Duodenal mucosa (tissue), 2 donors: ENCODE data around the gene CBX2.

ENCODE experiments used
- H3K27ac ChIP-seq: one replicate; pipeline ENCODE4 v1.7.0; 2013; ENCODE audit warnings: low read depth, low read length
- H3K27me3 ChIP-seq, 2 donors: one replicate each; pipeline ENCODE4 v1.7.0; 2013; ENCODE audit warnings: low read length in 2 of 2, control low read depth in 1 of 2; ENCODE audit not compliant: insufficient read depth in 2 of 2, control insufficient read depth in 1 of 2
- H3K36me3 ChIP-seq, 2 donors: one replicate each; pipeline ENCODE4 v1.7.0; 2013; ENCODE audit warnings: low read length in 2 of 2, control low read depth in 1 of 2; ENCODE audit not compliant: insufficient read depth in 2 of 2, control insufficient read depth in 1 of 2
- H3K4me1 ChIP-seq, 2 donors: one replicate each; pipeline ENCODE4 v1.7.0; 2013; ENCODE audit warnings: low read length in 2 of 2, control low read depth in 1 of 2; ENCODE audit not compliant: insufficient read depth in 2 of 2, control insufficient read depth in 1 of 2
- H3K4me3 ChIP-seq, 2 donors: one replicate each; pipeline ENCODE4 v1.7.0; 2013; ENCODE audit warnings: low read length in 2 of 2, low read depth in 1 of 2
- H3K9ac ChIP-seq, 2 donors: one replicate each; pipeline ENCODE4 v1.7.0; 2013; ENCODE audit warnings: low read length in 2 of 2, low read depth in 1 of 2
- H3K9me3 ChIP-seq, 2 donors: one replicate each; pipeline ENCODE4 v1.7.0; 2013; ENCODE audit warnings: low read length in 2 of 2, control low read depth in 1 of 2; ENCODE audit not compliant: control insufficient read depth in 1 of 2

Gene CBX2

GRCh38 chr17:79735096-79735495 is 42.9 kb upstream of the CBX2 start:
- Histone ChIP-seq H3K4me1 (peaks cover 19 to 29% of the 10 kb centered on the region in 2 donors), H3K9me3 (no peaks in the 10 kb centered on the region), H3K9ac (no peak overlapping the region), H3K4me3 (no peak overlapping the region), H3K36me3 (no peaks in the 10 kb centered on the region), H3K27ac (no peak overlapping the region), H3K27me3 (no peaks in the 10 kb centered on the region)

- H3K9ac ChIP-seq = no peak overlapping the region
- H3K27ac ChIP-seq = no peak overlapping the region
- H3K9me3 ChIP-seq = no peaks in the 10 kb centered on the region
- H3K27me3 ChIP-seq = no peaks in the 10 kb centered on the region
- no peaks in the 10 kb centered on the region for H3K36me3 ChIP-seq
- H3K4me1 ChIP-seq = peaks cover 23 to 29% of the 10 kb centered on the region in 2 donors
- H3K4me3 ChIP-seq = no peak overlapping the region
Measured at GRCh38 chr17:79737046-79737921, 40.7 kb upstream of the CBX2 start.

- Histone ChIP-seq H3K4me1 (peaks cover 26 to 31% of the 10 kb centered on the region in 2 donors), H3K9me3 (no peaks in the 10 kb centered on the region), H3K4me3 (no peak overlapping the region), H3K9ac (no peak overlapping the region), H3K36me3 (no peaks in the 10 kb centered on the region), H3K27me3 (no peaks in the 10 kb centered on the region), H3K27ac (no peak overlapping the region)
Measured at GRCh38 chr17:79737922-79738578, 39.9 kb upstream of the CBX2 start.

- peaks cover 20 to 26% of the 10 kb centered on the region in 2 donors for H3K4me1 ChIP-seq
- no peak overlapping the region for H3K27ac ChIP-seq
- H3K9ac ChIP-seq = no peak overlapping the region
- no peak overlapping the region for H3K4me3 ChIP-seq
- H3K9me3 ChIP-seq = no peaks in the 10 kb centered on the region
- no peaks in the 10 kb centered on the region for H3K36me3 ChIP-seq
- no peaks in the 10 kb centered on the region for H3K27me3 ChIP-seq
Measured at GRCh38 chr17:79738643-79739042, 39.3 kb upstream of the CBX2 start.

DNA sequence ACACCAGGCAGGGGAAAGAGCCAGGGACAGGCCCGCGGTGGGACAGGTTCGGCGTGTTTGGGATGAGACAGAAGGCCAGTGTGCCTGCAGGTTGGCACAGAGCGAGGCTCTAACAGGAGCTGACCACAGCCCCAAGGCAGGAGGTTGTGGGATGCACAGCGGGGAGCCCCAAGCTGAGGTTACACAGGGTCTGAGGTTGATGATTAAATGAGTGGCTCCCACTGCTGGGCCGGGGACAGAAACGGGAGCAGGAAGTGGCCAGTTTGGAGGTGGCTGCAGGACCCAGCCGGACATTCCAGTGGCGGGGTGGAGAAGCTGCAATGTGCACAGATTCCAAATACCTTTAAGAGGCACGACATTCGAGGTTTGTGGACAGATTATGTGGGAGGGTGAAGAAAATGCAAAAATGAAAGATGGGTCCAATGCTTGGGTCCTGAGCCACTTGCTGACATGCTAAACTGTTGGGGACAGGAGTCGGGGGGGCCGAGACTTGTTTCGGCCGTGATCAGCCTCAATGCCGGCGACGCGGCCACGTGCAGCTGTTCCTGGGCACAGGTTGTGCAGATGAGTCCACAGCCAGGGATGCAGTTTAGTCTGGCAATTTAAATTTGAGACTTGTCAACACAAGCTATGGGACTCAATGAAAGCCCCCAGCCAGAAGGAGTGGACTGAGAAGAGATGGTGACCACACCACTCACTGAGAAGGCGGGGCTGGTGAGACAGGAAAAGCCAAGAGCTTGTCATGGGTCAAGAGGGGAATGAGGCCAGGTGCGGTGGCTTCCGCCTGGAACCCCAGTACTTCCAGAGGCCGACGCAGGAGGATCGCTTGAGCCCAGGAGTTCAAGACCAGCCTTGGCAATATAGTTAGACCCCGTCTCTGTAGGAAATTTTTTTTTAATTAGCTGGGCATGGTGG is 38.5 kb upstream of the CBX2 start:
- no peaks in the 10 kb centered on the region for H3K27me3 ChIP-seq
- no peaks in the 10 kb centered on the region for H3K36me3 ChIP-seq
- H3K9ac ChIP-seq = no peak overlapping the region
- H3K9me3 ChIP-seq = no peaks in the 10 kb centered on the region
- no peak overlapping the region for H3K4me3 ChIP-seq
- peaks cover 18 to 24% of the 10 kb centered on the region in 2 donors for H3K4me1 ChIP-seq
- H3K27ac ChIP-seq = no peak overlapping the region

DNA sequence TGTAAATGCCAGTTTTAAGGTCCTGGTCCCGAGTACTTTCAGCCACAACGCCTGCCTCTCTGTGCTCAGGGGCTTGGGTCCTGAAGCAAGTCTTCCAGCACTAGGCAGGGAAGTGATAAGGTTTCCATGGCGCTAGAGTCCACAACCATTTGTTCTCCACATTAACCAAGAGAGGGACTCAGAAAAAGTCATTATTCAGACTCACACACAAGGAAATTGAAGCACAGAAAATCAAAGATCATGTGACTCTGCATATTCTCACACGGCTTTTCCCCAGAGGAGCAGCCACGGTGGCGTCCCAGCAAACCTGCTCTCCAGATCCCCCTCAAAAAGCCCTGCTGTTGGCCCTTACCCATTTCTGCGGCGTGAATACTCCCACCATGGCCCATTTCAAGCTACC is 37.5 kb upstream of the CBX2 start:
- Histone ChIP-seq H3K36me3 (no peaks in the 10 kb centered on the region), H3K27ac (no peak overlapping the region), H3K9me3 (no peaks in the 10 kb centered on the region), H3K27me3 (peaks cover 0 to 2% of the 10 kb centered on the region in 2 donors), H3K4me3 (no peak overlapping the region), H3K9ac (no peak overlapping the region), H3K4me1 (peaks cover 18 to 24% of the 10 kb centered on the region in 2 donors)

GRCh38 chr17:79741401-79741750 is 36.6 kb upstream of the CBX2 start:
- peaks cover 18 to 24% of the 10 kb centered on the region in 2 donors for H3K4me1 ChIP-seq
- H3K27me3 ChIP-seq = peaks cover 3 to 7% of the 10 kb centered on the region in 2 donors
- no peak overlapping the region for H3K27ac ChIP-seq
- H3K9ac ChIP-seq = no peak overlapping the region
- H3K9me3 ChIP-seq = no peaks in the 10 kb centered on the region
- no peaks in the 10 kb centered on the region for H3K36me3 ChIP-seq
- no peak overlapping the region for H3K4me3 ChIP-seq

DNA sequence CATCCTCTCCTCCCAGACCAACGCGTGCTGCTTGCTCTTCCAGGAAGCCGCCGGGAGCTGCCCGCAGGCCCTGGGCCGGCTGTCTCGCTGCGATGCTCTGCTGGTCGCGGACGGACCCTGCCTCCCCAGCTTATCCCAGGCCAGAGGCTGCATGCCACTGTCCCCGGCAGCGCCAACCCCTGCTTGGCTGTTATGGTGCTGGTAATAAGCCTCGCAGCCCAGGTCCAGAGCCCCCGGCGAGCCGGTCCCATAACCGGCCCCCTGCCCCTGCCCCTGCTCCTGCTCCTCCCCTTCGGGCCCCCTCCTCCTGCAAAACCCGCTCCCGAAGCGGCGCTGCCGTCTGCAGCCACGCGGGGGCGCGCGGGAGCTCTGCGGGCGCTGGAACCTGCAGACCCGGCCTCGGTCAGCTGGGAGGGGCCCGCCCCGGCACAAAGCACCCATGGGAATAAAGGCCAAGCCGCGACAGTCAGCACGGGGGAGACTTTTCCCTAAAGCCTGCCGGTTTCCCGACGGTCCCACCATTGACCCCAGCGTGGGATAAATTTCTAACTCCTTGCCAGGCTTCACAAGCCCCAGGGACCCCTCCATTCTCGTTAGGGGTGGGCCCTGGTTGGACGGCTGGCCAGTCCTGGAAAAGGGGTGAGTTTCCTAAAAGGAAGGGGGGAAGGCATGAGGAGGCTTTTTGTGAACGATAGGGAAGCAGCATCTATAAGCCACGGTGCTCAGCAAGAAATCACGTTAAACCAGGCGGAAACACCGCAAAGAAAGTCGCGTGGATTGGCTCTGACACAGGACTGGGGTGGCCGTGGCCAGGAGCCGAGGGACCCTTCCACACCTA is 36.0 kb upstream of the CBX2 start:
- Histone ChIP-seq H3K27me3 (peaks cover 9 to 13% of the 10 kb centered on the region in 2 donors), H3K9ac (peak overlapping the region in 1 of 2 donors; percentile 18), H3K9me3 (no peaks in the 10 kb centered on the region), H3K36me3 (no peaks in the 10 kb centered on the region), H3K4me1 (peaks cover 18 to 24% of the 10 kb centered on the region in 2 donors), H3K27ac (no peak overlapping the region), H3K4me3 (peak overlapping the region in 1 of 2 donors; percentile 30)

DNA sequence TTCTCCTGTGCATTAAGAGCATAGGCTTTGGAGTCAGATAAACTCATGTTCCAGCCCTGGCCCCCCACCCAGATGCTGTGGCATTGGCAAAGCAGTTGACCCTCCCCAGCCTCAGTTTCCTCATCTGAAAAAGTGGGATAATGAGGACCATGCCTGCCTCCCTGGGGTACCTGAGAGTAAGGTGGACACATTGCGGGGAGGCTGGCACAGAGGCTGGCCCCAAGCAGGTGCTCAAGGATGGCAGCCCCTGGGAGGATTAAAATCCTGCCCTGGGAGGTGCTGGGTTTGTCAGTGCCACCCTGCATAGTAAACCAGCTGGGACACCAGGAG is 35.4 kb upstream of the CBX2 start:
- Histone ChIP-seq H3K27ac (no peak overlapping the region), H3K36me3 (no peaks in the 10 kb centered on the region), H3K9me3 (no peaks in the 10 kb centered on the region), H3K4me1 (peaks cover 18 to 24% of the 10 kb centered on the region in 2 donors), H3K9ac (no peak overlapping the region), H3K27me3 (peaks cover 15 to 19% of the 10 kb centered on the region in 2 donors), H3K4me3 (no peak overlapping the region)
